Activated naive CD4-positive, alpha-beta T cell treated with anti-CD3 and anti-CD28 coated beads, Interleukin-2, amount 50 U/mL, for 72 hours (primary cell): ENCODE data around the gene CISD3. TPM values are rescaled to one million over a fixed set of nuclear protein-coding genes. Genes with fewer than 3 reads are reported as not detected.
A peak's percentile ranks its signal among the peaks of the same experiment; 100 is the strongest.
"Not testable (repeated sequence)": the region's sequence is repeated elsewhere in the genome, so short reads cannot be mapped to it uniquely, and the experiment has no call there.

Experiments used
- ATAC-seq, 2 donors: fragments of 150-1000 bp; cut with Tn5 transposase; 2 replicates each; pipeline ENCODE4 v1.10.0; 2021; ENCODE audit warnings: mild to moderate bottlenecking in 2 of 2, moderate library complexity in 2 of 2
- DNase-seq, 2 donors: peaks; one replicate each; pipeline ENCODE4 v3.0.0; 2021 to 2022; ENCODE audit warnings: low spot score in 2 of 2
- H3K27ac Mint-ChIP-seq, 2 donors: one replicate each; pipeline ENCODE4 v1.8.0; 2022; ENCODE audit warnings: mild to moderate bottlenecking in 2 of 2, mixed read lengths in 2 of 2
- H3K36me3 Mint-ChIP-seq, 2 donors: one replicate each; pipeline ENCODE4 v1.8.0; 2022; ENCODE audit warnings: mixed read lengths in 2 of 2
- H3K9me3 Mint-ChIP-seq, 2 donors: one replicate each; pipeline ENCODE4 v1.8.0; 2022; ENCODE audit warnings: mixed read lengths in 2 of 2
- total RNA-seq, 2 donors: library from RNA; stranded (reverse); gene quantifications; one replicate each; pipeline ENCODE4 v1.2.3, GENCODE V29; 2022

CISD3 gene
- total RNA-seq, 2 donors from 2014 or later: 32.7 to 40.7 TPM

GRCh38 chr17:38716368-38717005 is 13.7 kb upstream of the CISD3 start:
- DNase-seq (no peak), ATAC-seq (no peak)
- Mint-ChIP-seq H3K36me3 (peaks cover 4 to 24% of the 10 kb centered on the region in 2 donors), H3K27ac (peak overlapping the region; percentile 86 to 96), H3K9me3 (no peaks in the 10 kb centered on the region)

DNA sequence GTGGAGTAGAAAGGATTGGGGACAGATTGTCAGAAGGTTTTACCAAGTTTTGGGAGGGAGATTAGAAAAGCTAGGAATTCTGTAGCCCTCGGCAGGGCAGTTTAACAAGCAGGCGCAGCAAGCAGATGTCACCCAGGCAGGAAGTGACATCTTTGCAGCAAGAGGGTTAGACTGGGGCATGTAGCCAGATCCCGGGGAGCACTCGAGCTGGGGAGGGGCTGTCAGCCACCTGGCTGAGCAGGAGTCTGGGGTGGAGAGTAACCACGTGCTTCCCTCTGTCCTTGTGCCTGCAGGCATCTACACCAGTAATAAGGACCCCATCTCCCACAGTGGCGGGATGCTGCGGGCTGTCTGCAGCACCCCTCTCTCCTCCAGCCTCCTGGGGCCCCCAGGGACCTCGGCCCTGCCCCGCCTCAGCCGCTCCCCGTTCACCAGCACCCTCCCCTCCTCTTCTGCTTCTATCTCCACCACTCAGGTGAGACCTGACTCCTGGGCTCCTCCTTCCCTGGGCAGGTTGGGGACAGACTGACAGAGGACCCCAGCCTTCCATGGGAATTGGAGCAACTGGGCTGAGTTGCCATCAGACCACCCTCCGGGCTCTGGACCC is 12.9 kb upstream of the CISD3 start:
- Mint-ChIP-seq H3K9me3 (no peaks in the 10 kb centered on the region), H3K27ac (peak overlapping the region; percentile 74 to 84), H3K36me3 (peaks cover 4 to 24% of the 10 kb centered on the region in 2 donors)
- ATAC-seq (no peak), DNase-seq (no peak)

DNA sequence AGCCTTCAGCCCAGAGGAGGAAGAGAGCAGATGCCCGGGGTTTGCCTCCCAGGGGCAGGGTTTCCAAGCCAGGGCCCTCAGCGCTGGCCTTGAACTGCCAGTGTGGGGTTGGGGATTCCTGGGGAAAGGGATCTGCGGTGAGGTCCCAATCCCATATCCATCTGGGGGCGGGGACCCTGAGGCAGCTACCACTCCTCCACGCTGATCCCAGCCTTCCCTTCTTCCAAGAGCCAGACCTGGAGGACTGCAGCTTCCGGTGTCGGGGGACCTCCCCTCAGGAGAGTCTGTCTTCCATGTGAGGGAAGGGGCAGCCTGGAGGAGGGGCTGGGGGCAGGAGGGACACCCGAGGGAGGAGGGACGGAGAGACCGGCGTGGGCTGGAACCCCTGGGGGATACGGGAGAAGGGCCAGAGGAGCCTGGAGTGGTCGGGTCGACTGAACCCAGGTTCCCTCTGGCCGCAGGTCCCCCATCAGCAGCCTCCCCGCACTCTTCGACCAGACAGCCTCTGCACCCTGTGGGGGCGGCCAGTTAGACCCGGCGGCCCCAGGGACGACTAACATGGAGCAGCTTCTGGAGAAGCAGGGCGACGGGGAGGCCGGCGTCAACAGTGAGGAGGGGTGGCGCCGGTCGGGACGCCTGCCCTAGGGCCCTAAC is 10.7 kb upstream of the CISD3 start:
- H3K27ac Mint-ChIP-seq: peak overlapping the region; percentile 29 to 74
- ATAC-seq (no peak), DNase-seq (no peak)
- H3K9me3 Mint-ChIP-seq: no peaks in the 10 kb centered on the region
- H3K36me3 Mint-ChIP-seq: peaks cover 4 to 26% of the 10 kb centered on the region in 2 donors

- no peak for DNase-seq
- Mint-ChIP-seq H3K36me3 (peaks cover 4 to 20% of the 10 kb centered on the region in 2 donors), H3K27ac (peak overlapping the region in 1 of 2 donors; percentile 29), H3K9me3 (no peaks in the 10 kb centered on the region)
- ATAC-seq: no peak
Observed at GRCh38 chr17:38719943-38720641, 10.0 kb upstream of the CISD3 start.

GRCh38 chr17:38720941-38721340 is 9.2 kb upstream of the CISD3 start:
- ATAC-seq (no peak), DNase-seq (no peak)
- Mint-ChIP-seq H3K9me3 (no peaks in the 10 kb centered on the region), H3K27ac (peak overlapping the region in 1 of 2 donors; percentile 26), H3K36me3 (peaks cover 4 to 20% of the 10 kb centered on the region in 2 donors)

- no peaks in the 10 kb centered on the region for H3K9me3 Mint-ChIP-seq
- DNase-seq (no peak), ATAC-seq (no peak)
- H3K36me3 Mint-ChIP-seq: peaks cover 4 to 20% of the 10 kb centered on the region in 2 donors
- no peak overlapping the region for H3K27ac Mint-ChIP-seq
Observed at GRCh38 chr17:38721802-38722201, 8.3 kb upstream of the CISD3 start.

- no peak for ATAC-seq
- H3K9me3 Mint-ChIP-seq: peaks cover 0 to 6% of the 10 kb centered on the region in 2 donors
- DNase-seq: no peak
- H3K27ac Mint-ChIP-seq: peak overlapping the region in 1 of 2 donors; percentile 46
- H3K36me3 Mint-ChIP-seq: peaks cover 4 to 25% of the 10 kb centered on the region in 2 donors
Observed at GRCh38 chr17:38724337-38724988, 5.7 kb upstream of the CISD3 start.

GRCh38 chr17:38725066-38725465 is 5.1 kb upstream of the CISD3 start:
- H3K36me3 Mint-ChIP-seq: peaks cover 4 to 25% of the 10 kb centered on the region in 2 donors
- peaks cover 0 to 6% of the 10 kb centered on the region in 2 donors for H3K9me3 Mint-ChIP-seq
- no peak for DNase-seq
- ATAC-seq: no peak
- H3K27ac Mint-ChIP-seq: peak overlapping the region in 1 of 2 donors; percentile 46

DNA sequence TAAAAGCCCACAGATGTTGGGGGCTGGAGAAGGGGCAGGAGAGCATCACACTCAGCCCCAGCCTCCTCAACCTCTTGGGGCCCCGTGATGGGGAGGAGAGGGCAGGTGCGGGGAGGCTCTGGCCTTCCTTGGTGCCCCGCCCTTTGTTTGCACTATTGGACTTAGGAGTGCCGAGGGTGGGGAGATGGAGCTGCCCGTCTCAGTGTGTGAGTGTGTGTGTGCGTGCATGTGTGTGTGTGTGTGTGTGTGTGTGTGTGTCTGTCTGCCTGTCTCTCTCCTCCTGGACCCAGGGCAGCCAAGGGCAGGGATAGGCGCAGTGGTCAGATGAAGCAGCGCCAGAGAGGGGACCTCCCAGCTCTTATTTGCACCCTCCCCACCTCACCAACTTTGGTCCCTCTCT is 4.0 kb upstream of the CISD3 start:
- peak overlapping the region; percentile 55 to 61 for H3K27ac Mint-ChIP-seq
- H3K9me3 Mint-ChIP-seq: not testable (repeated sequence)

DNA sequence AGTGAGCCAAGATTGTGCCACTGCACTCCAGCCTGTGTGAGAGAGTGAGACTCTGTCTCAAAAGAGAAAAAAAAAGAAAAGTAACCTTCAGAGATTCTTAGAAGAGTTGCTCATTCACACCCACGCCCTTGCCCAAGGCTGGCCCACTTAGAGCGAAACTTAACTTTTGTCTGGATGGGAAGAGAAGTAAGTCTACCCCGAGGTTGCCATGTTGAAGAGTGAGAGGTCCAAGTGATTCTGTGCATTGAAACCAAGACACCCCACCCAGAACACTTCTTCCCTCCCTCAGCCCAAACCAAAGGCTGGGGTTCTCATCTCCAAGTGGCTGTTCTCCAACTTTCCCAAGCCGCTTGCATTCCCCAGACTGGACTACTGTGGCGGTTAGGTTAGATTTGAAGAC is 2.4 kb upstream of the CISD3 start:
- H3K9me3 Mint-ChIP-seq: peaks cover 0 to 6% of the 10 kb centered on the region in 2 donors

More for the DNA sequence above, 4.0 kb upstream of the CISD3 start:
- ATAC-seq, DNase-seq: not testable (repeated sequence)
- H3K36me3 Mint-ChIP-seq: peaks cover 5 to 23% of the 10 kb centered on the region in 2 donors

GRCh38 chr17:38728290-38728831 is 1.8 kb upstream of the CISD3 start:
- peaks cover 0 to 6% of the 10 kb centered on the region in 2 donors for H3K9me3 Mint-ChIP-seq
- DNase-seq (peak in 1 of 2 donors; percentile 28), ATAC-seq (peak; percentile 2 to 3)
- peak overlapping the region; percentile 62 to 98 for H3K27ac Mint-ChIP-seq
- peaks cover 10 to 21% of the 10 kb centered on the region in 2 donors for H3K36me3 Mint-ChIP-seq

More for the DNA sequence above, 2.4 kb upstream of the CISD3 start:
- peak; percentile 68 to 83 for DNase-seq
- H3K36me3 Mint-ChIP-seq: peaks cover 10 to 25% of the 10 kb centered on the region in 2 donors
- peak overlapping the region; percentile 62 to 98 for H3K27ac Mint-ChIP-seq
- ATAC-seq: peak; percentile 65 to 66

DNA sequence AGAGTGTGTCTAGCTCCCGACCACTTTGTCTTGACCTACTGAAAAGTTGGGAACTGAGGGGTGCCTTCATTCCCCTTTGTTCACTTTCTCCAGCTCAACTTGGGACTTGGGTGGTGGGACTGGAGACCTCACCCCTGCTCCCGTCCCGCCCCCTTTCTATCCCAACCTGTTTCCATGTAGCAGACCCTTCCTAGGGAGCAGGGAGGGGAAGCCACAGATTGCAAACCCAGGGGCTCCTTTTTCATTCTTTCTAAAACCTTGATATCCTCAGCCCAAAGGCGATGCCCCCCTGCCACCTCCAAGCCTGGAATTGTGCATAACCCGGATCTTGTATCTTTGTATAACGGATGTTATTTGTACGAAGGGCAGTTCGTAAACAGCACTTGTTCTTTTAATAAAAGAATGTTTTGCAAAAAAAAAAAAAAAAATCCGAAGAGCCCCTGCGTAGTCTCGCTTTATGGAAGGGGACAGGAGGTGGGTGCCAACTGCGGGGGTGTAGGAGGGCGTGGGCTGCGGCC is 714 bp upstream of the CISD3 start:
- no peak for DNase-seq
- ATAC-seq: no peak
- Mint-ChIP-seq H3K27ac (peak overlapping the region; percentile 62 to 93), H3K9me3 (peaks cover 0 to 6% of the 10 kb centered on the region in 2 donors), H3K36me3 (peaks cover 10 to 21% of the 10 kb centered on the region in 2 donors)

DNA sequence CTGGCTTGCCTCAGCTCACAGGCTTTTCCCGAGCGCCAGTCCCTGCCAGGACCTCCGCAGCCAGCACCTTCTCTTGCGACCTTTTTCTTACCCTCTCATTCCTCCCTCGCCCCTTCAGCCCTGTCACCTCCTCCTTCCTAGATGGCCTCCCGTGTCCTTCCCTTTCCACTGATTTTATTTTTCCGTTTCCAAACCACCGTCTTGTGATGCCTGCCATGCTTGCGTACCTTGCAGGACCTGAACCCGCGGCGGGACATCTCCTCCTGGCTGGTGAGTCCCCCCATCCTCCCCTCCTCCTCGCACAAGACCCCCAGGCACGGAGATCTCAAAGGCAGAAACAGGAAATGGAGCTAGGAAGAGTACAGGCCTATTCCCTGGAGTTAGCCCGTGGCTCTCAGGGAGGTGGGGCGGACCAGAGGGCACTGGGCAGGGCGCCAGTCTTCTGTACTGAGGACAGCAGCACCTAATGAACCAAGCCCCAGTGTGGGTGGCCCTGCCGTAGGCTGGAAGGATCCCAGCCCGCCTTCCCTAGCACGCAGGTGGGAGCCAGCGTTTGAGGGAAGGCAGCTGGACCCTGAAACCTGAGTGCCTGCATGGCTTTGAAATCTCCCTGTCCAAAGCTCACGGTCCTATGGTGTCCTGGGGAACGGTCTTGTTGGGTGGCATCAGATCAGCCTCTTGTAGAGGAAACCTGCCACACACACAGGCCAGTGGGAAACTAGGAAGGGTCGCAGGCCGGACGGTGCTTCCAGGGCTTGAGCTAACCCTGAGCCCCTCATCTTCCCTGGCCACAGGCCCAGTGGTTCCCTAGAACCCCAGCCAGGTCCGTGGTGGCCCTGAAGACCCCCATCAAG is 612 bp downstream of the CISD3 start:
- Mint-ChIP-seq H3K36me3 (peaks cover 10 to 21% of the 10 kb centered on the region in 2 donors), H3K9me3 (peaks cover 0 to 6% of the 10 kb centered on the region in 2 donors), H3K27ac (peak overlapping the region; percentile 89 to 95)
- DNase-seq: no peak
- no peak for ATAC-seq

DNA sequence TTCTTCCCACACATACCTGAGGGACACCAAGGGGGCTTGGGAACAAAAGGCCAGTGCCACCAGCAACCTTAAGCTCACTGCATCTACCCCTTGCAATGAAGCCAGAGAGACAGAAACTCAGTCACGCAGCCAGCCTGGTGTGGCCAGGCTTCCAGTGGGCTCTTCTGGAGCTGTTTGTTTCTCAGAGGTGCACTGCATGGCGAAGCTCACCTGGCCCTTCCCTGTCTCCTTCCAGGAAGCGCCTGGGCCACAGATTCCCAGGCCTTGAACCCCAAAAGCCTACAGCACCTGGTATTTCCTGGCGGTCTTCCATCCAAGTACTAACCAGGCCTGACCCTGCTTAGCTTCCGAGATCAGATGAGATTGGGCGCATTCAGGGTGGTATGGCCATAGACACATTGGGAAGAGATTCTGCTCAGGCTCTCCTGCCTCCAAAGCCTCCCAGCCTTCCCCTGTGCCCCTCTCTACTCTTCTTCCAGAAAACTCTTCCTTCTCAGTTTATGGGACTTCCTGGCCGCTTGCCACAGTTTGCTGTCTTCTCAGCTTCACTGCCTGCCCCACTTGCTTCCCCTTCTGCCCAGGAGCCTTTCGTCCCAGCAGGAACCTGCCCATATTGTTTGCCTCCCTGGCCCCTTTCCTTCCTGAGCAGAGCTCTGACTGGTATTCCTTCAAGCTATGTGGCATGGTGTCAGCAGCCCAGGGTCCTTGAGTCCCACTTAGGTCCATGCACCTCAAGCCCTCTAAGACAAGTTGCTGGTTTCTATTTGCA is 1.6 kb downstream of the CISD3 start:
- ATAC-seq: no peak
- DNase-seq: no peak
- Mint-ChIP-seq H3K36me3 (peaks cover 10 to 21% of the 10 kb centered on the region in 2 donors), H3K27ac (peak overlapping the region; percentile 58 to 89), H3K9me3 (peaks cover 0 to 6% of the 10 kb centered on the region in 2 donors)
